OCI-LY7 (cell line): ENCODE measurements around the gene LIFR. TPM values are rescaled to one million over a fixed set of nuclear protein-coding genes. Genes with fewer than 3 reads are reported as not detected.

Source experiments
- BruUV-seq: library from RNA; stranded (reverse); fragments of 400-500 nt; replicated peaks from 2 replicates; lab custom pipeline; 2021; lab: Mats Ljungman, UMichigan
- CTCF ChIA-PET: fragments of 300-600 bp; sonication (Branson Sonifier 250); formaldehyde crosslinking; loops from one replicate; lab custom pipeline; 2022; ENCODE audit warnings: antibody characterized with exemption; ENCODE audit not compliant: unreplicated experiment; lab: Charles Lee
- POLR2A ChIA-PET: fragments of 300-600 bp; sonication (Branson Sonifier 250); formaldehyde crosslinking; loops from one replicate; lab custom pipeline; 2022; ENCODE audit warnings: antibody characterized with exemption; lab: Charles Lee
- DNase-seq: peaks from one replicate; pipeline ENCODE4 v3.0.0-alpha.2; 2015; ENCODE audit warnings: low spot score
- H2AFZ ChIP-seq: fragments of 200-600 bp; sonication (generic), shearing (Covaris generic); 2 replicates; pipeline ENCODE4 v1.6.1; 2014; ENCODE audit warnings: mild to moderate bottlenecking, antibody characterized with exemption, low read length, moderate library complexity
- H3K27ac ChIP-seq: fragments of 200-600 bp; sonication (generic); 2 replicates; pipeline ENCODE4 v1.5.1; 2014; ENCODE audit warnings: mixed run types, low read depth, mild to moderate bottlenecking, moderate library complexity, low read length, inconsistent platforms; ENCODE audit not compliant: poor library complexity, severe bottlenecking
- H3K36me3 ChIP-seq: fragments of 200-600 bp; sonication (generic); 2 replicates; pipeline ENCODE4 v1.6.1; 2014; ENCODE audit warnings: mild to moderate bottlenecking, antibody characterized with exemption, low read length, moderate library complexity, mixed read lengths; ENCODE audit not compliant: insufficient read depth
- H3K4me1 ChIP-seq: fragments of 200-600 bp; sonication (generic); 2 replicates; pipeline ENCODE4 v1.5.1; 2014; ENCODE audit warnings: mild to moderate bottlenecking, low read length; ENCODE audit not compliant: insufficient read depth, poor library complexity, severe bottlenecking
- H3K4me2 ChIP-seq: fragments of 200-600 bp; sonication (generic); 2 replicates; pipeline ENCODE4 v1.6.1; 2014; ENCODE audit warnings: mild to moderate bottlenecking, low read length
- H3K4me3 ChIP-seq: fragments of 200-600 bp; sonication (generic); 2 replicates; pipeline ENCODE4 v1.5.1; 2014; ENCODE audit warnings: mild to moderate bottlenecking, low read depth, low read length; ENCODE audit not compliant: poor library complexity, severe bottlenecking
- H3K79me2 ChIP-seq: fragments of 200-600 bp; sonication (generic); 2 replicates; pipeline ENCODE4 v1.6.1; 2016; ENCODE audit warnings: low read depth, mild to moderate bottlenecking, low read length, moderate library complexity, mixed read lengths; ENCODE audit not compliant: insufficient read depth
- H3K9me2 ChIP-seq: fragments of 200-600 bp; sonication (generic); 2 replicates; pipeline ENCODE4 v1.6.1; 2016; ENCODE audit warnings: mild to moderate bottlenecking, low read length, mixed read lengths; ENCODE audit not compliant: insufficient read depth
- H3K9me3 ChIP-seq: fragments of 200-600 bp; sonication (generic); 2 replicates; pipeline ENCODE4 v1.6.1; 2014; ENCODE audit warnings: mild to moderate bottlenecking, mixed run types, low read length, mixed read lengths
- H4K20me1 ChIP-seq: fragments of 200-600 bp; sonication (generic); 2 replicates; pipeline ENCODE4 v1.6.1; 2014; ENCODE audit warnings: mild to moderate bottlenecking, antibody characterized with exemption, low read length, moderate library complexity, mixed read lengths; ENCODE audit not compliant: insufficient read depth
- EZH2phosphoT487 ChIP-seq: fragments of 200-600 bp; sonication (generic); IDR thresholded peaks from 2 replicates; pipeline ENCODE4 v1.6.1; 2018; ENCODE audit warnings: low read depth, borderline replicate concordance, mild to moderate bottlenecking, mixed run types, antibody characterized with exemption, low read length, moderate library complexity, mixed read lengths
- intact Hi-C: fragments of 100-400 bp; cut with micrococcal nuclease; formaldehyde crosslinking; loops from one replicate; pipeline ENCODE4 v1.10.0; 2022; ENCODE audit not compliant: unreplicated experiment
- total RNA-seq, 2 experiments: library from RNA; depleted of rRNA in 1 of 2; stranded (reverse); fragments of >200 nt in 1 of 2; shearing (Covaris generic) in 1 of 2; gene quantifications; 2 replicates each; pipeline ENCODE4 v1.2.3, GENCODE V29; 2014 to 2022
- TF ChIP-seq, protein P1 (sequence below): fragments of 200-600 bp; sonication (generic); conservative IDR thresholded peaks from 2 replicates; pipeline ENCODE4 v1.5.1; 2014; ENCODE audit warnings: mild to moderate bottlenecking, antibody characterized with exemption, low read length, moderate library complexity, mixed read lengths

Gene LIFR
- total RNA-seq, 2 experiments from 2014 or later = not detected

DNA sequence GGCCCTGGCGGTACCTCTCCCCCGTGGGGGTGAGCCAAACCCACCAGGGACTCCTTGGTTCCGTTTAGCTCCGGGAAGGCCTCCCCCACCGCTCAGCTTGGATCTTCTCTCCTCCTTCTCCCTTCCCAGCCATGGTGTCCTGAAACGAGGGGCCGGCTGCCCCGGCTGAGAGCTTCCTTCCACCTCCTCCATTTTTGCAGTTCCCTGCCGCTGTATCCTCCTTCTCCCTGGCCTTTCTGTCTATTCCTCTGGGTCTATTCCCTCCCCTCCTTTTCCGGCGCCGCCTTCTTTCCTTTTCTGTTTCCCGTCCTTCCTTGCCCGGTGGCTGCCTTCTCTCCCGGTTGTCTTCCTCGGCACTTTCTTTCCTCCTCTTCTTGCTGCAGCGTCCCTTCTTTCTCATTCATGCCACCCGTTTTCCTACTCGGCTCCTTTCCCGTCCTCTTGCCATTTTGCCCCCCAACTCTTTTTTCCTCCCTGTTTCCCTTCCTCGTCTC is 110.4 kb downstream of the LIFR start:
- CTCF ChIA-PET = no interaction called here
- no peak overlapping the region for H2AFZ ChIP-seq

DNA sequence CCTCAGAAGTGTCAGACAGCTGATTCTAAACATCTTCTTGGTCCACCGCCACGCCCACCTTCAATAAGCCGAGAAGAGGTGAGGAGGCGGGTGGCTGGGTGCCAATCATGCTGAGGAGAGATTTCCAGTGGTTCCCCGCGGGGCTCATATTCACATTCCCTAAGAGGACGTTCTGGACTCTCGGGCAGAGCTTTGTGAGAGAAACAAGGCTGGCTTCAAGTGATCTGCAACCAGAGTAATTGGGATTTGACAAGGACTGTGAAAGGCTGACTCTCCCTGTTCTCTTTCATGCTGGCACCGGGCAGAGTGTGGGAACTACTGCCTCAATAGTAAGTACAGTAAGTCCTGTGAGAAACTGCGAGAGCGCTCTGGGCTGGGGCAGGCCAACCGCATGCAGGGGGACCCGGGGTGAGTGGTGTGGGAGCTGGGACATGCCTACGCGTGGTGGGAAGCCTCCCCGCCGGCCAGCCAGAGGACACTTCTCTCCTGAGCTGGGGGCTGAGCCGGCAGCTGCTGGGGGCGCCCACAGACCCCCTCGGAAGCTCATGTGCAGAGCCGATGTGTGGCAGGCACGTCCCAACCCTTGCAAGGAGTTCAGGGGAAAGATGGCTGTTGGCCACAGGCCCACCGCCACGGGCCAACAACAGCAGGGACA is 110.9 kb downstream of the LIFR start:
- Histone ChIP-seq H3K4me1 (no peaks in the 10 kb centered on the region), H3K4me3 (no peak overlapping the region), H3K27ac (no peak overlapping the region), H3K79me2 (no peaks in the 10 kb centered on the region), H3K36me3 (no peaks in the 10 kb centered on the region), H3K9me2 (no peaks in the 10 kb centered on the region), H2AFZ (no peak overlapping the region), H4K20me1 (peaks cover 4% of the 10 kb centered on the region; the same call in 1 of the 2 replicates), H3K9me3 (no peaks in the 10 kb centered on the region), H3K4me2 (no peak overlapping the region)
- DNase-seq = no peak
- ChIA-PET POLR2A (interaction anchor here (2.3 kb wide), 1 partner anchor 7 kb away, joined by 6 read pairs; no protein-coding TSS in a partner anchor), CTCF (no interaction called here)
- no TSS peak for BruUV-seq
- TF ChIP-seq, protein P1, sequence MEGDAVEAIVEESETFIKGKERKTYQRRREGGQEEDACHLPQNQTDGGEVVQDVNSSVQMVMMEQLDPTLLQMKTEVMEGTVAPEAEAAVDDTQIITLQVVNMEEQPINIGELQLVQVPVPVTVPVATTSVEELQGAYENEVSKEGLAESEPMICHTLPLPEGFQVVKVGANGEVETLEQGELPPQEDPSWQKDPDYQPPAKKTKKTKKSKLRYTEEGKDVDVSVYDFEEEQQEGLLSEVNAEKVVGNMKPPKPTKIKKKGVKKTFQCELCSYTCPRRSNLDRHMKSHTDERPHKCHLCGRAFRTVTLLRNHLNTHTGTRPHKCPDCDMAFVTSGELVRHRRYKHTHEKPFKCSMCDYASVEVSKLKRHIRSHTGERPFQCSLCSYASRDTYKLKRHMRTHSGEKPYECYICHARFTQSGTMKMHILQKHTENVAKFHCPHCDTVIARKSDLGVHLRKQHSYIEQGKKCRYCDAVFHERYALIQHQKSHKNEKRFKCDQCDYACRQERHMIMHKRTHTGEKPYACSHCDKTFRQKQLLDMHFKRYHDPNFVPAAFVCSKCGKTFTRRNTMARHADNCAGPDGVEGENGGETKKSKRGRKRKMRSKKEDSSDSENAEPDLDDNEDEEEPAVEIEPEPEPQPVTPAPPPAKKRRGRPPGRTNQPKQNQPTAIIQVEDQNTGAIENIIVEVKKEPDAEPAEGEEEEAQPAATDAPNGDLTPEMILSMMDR = no peak
- TF ChIP-seq EZH2phosphoT487 = no peak
- intact Hi-C loops = no loop called here

More for the DNA sequence above, 110.4 kb downstream of the LIFR start:
- Histone ChIP-seq H3K79me2 (no peaks in the 10 kb centered on the region), H3K27ac (no peak overlapping the region), H3K4me1 (no peaks in the 10 kb centered on the region), H4K20me1 (peaks cover 4% of the 10 kb centered on the region; the same call in 1 of the 2 replicates), H3K9me2 (no peaks in the 10 kb centered on the region), H3K9me3 (no peaks in the 10 kb centered on the region), H3K4me2 (no peak overlapping the region), H3K36me3 (no peaks in the 10 kb centered on the region), H3K4me3 (no peak overlapping the region)
- POLR2A ChIA-PET = no interaction called here
- no TSS peak for BruUV-seq
- no peak for DNase-seq
- no peak for TF ChIP-seq EZH2phosphoT487
- TF ChIP-seq, protein P1 = no peak
- intact Hi-C loops = no loop called here

DNA sequence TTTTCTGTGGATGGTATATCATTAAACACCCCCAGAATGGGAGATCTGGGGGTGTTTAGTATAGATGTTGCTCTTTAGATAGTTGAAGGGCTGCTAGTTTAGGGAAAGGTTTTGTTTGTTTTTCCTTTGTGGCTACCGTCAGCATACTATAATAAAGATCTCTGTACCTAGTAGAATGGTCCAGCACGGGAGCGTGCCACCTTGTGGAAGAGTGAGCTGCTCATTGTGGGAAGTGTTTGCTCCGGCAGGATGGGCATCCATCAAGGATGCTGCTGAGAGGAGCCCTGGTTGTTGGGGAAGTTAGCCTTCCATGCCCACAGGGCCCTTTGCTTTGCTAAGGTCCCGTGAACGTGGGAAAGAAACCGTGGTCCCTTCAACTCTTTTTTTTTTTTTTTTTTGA is 113.1 kb downstream of the LIFR start:
- H3K4me3 ChIP-seq = no peak overlapping the region
- intact Hi-C loops = loop anchor here (5.0 kb wide), 1 partner anchor 479 kb away; no protein-coding TSS in a partner anchor
- no peak for DNase-seq
- ChIA-PET CTCF (no interaction called here), POLR2A (interaction anchor here (2.3 kb wide), 1 partner anchor 9 kb away, joined by 6 read pairs; no protein-coding TSS in a partner anchor)
- no peaks in the 10 kb centered on the region for H3K36me3 ChIP-seq
- TF ChIP-seq, protein P1 = no peak
- TF ChIP-seq EZH2phosphoT487 = no peak
- no peaks in the 10 kb centered on the region for H3K9me2 ChIP-seq
- H2AFZ ChIP-seq = no peak overlapping the region
- no peaks in the 10 kb centered on the region for H3K9me3 ChIP-seq
- H3K4me2 ChIP-seq = no peak overlapping the region
- BruUV-seq = no TSS peak
- no peak overlapping the region for H3K27ac ChIP-seq
- peaks cover 4% of the 10 kb centered on the region; the same call in 1 of the 2 replicates for H4K20me1 ChIP-seq
- no peaks in the 10 kb centered on the region for H3K79me2 ChIP-seq
- H3K4me1 ChIP-seq = no peaks in the 10 kb centered on the region
